Measurements from ENCODE around the gene PTPRG. TPM values are rescaled to one million over a fixed set of nuclear protein-coding genes. Genes with fewer than 3 reads are reported as not detected.

Gene PTPRG
- total and polyA plus RNA-seq, 11 donors, result 8.0 to 48.5 (median 35.4) TPM

DNA sequence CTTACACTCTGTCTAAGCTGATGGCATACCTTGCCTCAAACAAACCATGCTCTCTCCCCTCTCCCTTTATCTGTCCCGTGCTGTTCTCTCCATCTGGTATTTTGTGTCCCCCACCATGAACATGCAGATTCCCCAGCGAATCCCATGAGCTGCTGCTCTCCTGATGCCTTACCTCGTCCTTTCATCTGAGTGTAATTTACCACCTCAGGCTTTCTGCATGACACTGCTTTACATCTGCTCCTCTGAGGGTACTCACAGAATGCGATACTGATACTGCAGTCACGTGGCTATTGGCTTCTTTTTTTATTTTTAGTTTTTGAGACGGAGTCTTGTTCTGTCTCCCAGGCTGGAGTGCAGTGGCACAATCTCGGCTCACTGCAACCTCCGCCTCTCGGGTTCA lies 341.7 kb downstream of the PTPRG start:
- no peaks in the 10 kb centered on the region for H3K36me3 ChIP-seq
- no peaks in the 10 kb centered on the region for H3K9me3 ChIP-seq
- no peaks in the 10 kb centered on the region for H3K27me3 ChIP-seq
- ATAC-seq (no peak), DNase-seq (no peak)
- WGBS, 4 donors, result 80 to 85% (median 82%) methylated on average over 9 of the region's 9 CpGs
- no peak overlapping the region for H3K4me3 ChIP-seq
- intact Hi-C loops (cut with DNase I), result loop anchor here in 1 of 10 donors (5.0 kb wide), 1 partner anchor 91 kb away; no protein-coding TSS in a partner anchor
- TF ChIP-seq POLR2A (IDR thresholded peaks at IDR 0.05) (no peak), CTCF (IDR thresholded peaks at IDR 0.05) (no peak)
- H3K27ac ChIP-seq, result peak overlapping the region in 3 of 12 donors; percentile 58 to 72 (median 61)
- peaks cover 0 to 61% (median 29%) of the 10 kb centered on the region in 12 donors for H3K4me1 ChIP-seq

DNA sequence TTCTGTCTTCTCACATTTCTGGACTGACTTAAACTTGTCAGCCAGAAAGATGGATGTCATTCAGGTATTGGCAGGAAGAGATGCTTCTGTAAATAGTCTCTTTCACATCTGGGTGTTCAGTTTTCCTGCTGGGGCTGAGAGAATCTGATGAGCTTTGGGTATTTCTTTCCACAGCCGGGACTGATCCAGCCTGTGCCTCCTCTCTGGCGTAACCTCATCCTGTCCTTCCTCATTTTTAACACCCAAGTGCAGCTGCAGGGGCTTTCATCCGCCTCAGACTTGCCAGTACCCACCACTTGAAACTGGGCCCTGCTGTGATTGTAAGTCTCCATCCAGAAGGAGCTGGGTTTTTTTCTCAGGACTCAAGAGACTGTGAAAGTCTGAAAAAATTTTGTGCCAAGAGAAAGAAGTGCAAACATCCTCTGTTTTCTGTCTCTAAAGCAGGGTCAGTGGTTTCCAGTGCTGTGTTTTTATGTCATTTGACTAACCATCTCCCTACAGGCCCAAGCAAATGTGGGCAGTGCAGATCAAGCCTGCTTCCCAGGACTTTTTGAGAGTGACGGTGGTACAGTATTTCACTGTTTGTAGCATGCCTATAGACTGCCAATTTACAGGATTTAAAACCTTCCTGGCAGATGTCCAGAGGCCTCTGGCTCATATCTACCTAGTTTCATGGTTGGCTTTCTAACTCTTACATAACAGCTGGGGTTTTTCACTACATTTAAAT lies 342.7 kb downstream of the PTPRG start:
- DNase-seq (peak in 2 of 5 donors; percentile 34 to 35), ATAC-seq (peak; percentile 37 to 76 (median 70))
- 10 to 29% (median 19%) methylated on average over 4 of the region's 4 CpGs for WGBS, 4 donors
- H3K9me3 ChIP-seq, result no peaks in the 10 kb centered on the region
- H3K4me1 ChIP-seq, result peaks cover 0 to 63% (median 34%) of the 10 kb centered on the region in 12 donors
- no peak overlapping the region for H3K4me3 ChIP-seq
- TF ChIP-seq POLR2A (IDR thresholded peaks at IDR 0.05) (no peak), CTCF (IDR thresholded peaks at IDR 0.05) (no peak)
- intact Hi-C loops (cut with DNase I), result loop anchor here in 1 of 10 donors (5.0 kb wide), 1 partner anchor 92 kb away; no protein-coding TSS in a partner anchor
- peak overlapping the region in 11 of 12 donors; percentile 40 to 73 (median 58) for H3K27ac ChIP-seq
- H3K36me3 ChIP-seq, result no peaks in the 10 kb centered on the region
- H3K27me3 ChIP-seq, result no peaks in the 10 kb centered on the region

DNA sequence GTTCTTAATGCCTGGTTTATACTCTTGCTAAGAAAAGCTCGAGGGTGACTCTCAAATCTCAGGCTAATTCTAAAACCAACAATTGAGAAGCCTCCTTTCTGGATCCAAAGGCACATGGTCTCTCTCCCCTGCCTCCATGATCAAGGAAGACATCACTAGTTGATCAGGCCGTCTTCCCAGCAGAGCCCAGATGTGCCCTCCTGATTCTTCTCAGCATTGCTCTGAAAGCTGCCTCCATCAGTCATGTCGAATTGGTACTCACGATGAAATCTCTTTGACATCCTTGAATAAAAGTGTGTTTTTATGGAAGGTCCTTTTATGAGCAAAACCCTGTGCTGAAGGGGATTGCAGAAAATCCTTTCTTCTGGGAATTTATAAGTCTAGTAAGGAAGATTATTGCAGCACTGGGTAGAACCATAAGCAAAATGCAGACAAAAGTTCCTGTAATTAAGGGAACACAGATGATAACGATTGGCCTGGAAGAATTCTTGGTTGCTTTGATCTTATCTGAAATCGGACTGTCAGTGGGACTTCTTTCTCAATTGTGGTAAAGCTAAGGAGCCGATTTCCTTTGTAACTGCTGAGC lies 345.9 kb downstream of the PTPRG start:
- Histone ChIP-seq H3K36me3 (no peaks in the 10 kb centered on the region), H3K9me3 (no peaks in the 10 kb centered on the region), H3K27ac (no peak overlapping the region), H3K27me3 (no peaks in the 10 kb centered on the region), H3K4me1 (peaks cover 0 to 59% (median 36%) of the 10 kb centered on the region in 12 donors), H3K4me3 (no peak overlapping the region)
- whole genome bisulfite sequencing, 4 donors, result 90 to 93% (median 90%) methylated on average over 7 of the region's 7 CpGs
- DNase-seq (no peak), ATAC-seq (no peak)
- TF ChIP-seq CTCF (IDR thresholded peaks at IDR 0.05) (no peak), POLR2A (IDR thresholded peaks at IDR 0.05) (no peak)
- intact Hi-C loops (cut with DNase I), result loop anchor here in 1 of 10 donors (5.0 kb wide), 1 partner anchor 40 kb away; no protein-coding TSS in a partner anchor

DNA sequence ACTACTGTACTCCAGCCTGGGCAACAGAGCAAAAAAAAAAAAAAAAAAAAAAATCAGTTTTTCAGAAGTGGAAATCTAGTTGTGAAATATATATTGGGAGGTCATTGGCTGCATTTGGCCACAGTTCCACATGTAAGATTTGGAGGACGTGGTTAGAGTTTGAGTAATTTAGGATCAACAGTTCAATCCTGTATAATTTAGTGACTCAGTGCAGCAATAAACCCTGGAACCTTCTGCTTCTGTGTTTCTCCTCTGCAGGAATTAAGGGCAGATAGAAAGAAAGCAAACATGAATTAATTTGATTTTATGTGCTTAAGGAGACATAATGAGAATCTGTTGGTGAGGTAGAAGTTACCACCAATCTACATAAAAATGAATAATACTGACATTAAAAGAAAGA lies 347.0 kb downstream of the PTPRG start:
- Histone ChIP-seq H3K27ac (no peak overlapping the region), H3K27me3 (no peaks in the 10 kb centered on the region), H3K36me3 (no peaks in the 10 kb centered on the region), H3K4me1 (peaks cover 0 to 52% (median 37%) of the 10 kb centered on the region in 12 donors), H3K4me3 (no peak overlapping the region), H3K9me3 (no peaks in the 10 kb centered on the region)
- WGBS, 4 donors, result 84 to 92% (median 86%) methylated on average over 1 of the region's 1 CpG
- no peak for ATAC-seq
- TF ChIP-seq POLR2A (IDR thresholded peaks at IDR 0.05) (no peak), CTCF (IDR thresholded peaks at IDR 0.05) (no peak)
- no peak for DNase-seq
- intact Hi-C loops (cut with DNase I), result loop anchor here in 1 of 10 donors (5.0 kb wide), 1 partner anchor 41 kb away; no protein-coding TSS in a partner anchor
